ENCODE results near the gene ZNF445.
"Not testable (repeated sequence)": the region's sequence is repeated elsewhere in the genome, so short reads cannot be mapped to it uniquely, and the experiment has no call there.

ZNF445 gene

DNA sequence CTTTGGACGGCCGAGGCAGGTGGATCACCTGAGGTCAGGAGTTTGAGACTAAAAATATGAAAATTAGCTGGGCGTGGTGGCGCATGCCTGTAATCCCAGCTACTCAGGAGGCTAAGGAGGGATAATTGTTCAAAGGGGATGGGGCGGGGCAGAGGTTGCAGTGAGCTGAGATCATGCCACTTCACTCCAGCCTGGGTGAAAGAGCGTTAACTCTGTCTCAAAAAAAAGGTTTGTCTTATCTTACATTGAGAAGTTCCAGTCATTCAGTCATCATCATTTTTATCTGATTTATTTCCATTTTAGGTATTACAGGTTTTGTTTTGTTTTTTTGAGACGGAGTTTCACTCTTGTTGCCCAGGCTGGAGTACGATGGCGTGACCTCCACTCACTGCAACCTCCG is 2.6 kb downstream of the ZNF445 start:
- DNase-seq = peak; percentile 24

DNA sequence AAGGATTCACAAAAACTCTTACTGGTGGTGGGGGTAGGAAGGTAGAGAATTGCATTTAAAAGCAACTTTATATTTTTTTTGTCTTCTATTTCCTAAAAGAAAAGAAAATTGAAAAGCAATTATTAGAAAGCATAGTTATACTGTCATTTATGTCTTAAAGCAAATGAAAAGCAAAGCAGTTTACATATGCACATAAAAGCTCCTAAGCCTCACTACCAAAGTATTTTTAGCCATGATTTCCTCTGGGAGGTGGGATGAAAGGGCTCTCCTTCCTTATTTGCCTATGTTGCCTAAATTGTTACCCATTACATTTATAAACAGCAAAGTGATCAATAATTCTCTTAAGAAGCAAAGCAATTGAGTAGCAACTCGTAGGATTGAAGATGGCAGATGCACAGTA is 7.0 kb downstream of the ZNF445 start:
- DNase-seq = no peak

- DNase-seq = no peak
Observed at GRCh38 chr3:44469914-44470313, 7.6 kb downstream of the ZNF445 start.

GRCh38 chr3:44468572-44469520 is 8.6 kb downstream of the ZNF445 start:
- peak; percentile 25 for DNase-seq

- DNase-seq = not testable (repeated sequence)
Observed at GRCh38 chr3:44468099-44468537, 9.4 kb downstream of the ZNF445 start.

DNA sequence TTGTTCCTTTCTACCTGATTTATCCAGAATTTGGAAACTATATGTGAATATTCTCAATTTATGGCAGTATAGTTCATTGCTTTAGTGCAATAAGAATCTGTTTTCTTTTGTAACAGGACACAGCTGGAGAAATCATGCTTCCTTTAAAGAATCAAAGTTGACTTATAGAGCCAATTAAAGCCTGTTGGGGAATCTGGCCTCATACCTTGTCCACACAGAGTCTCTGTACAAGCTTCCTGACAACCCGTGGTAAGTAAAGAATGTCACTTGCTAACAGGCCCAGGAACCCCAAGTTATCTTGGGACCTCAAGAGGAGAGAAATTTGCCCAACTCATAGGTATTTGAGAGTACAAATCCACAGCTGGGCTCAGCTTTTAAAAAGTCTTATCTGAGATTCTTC is 10.2 kb downstream of the ZNF445 start:
- no peak for DNase-seq

DNA sequence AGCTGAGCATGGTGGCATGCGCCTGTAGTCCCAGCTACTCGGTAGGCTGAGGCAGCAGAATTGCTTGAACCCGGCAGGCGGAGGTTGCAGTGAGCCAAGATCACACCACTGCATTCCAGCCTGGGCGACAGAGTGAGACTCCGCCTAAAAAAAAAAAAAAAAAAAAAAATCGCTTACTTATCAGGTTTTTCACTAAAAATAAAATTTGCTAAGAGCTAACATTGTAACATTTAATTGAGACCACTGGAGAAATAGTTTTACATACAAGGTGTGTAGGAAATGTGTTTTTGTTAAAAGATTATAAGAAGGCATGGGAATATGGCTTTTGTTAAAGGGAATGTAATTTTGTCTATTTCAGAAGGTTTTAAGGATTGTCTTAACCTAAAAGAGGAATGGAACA is 12.6 kb downstream of the ZNF445 start:
- not testable (repeated sequence) for DNase-seq

GRCh38 chr3:44464509-44464908 is 13.0 kb downstream of the ZNF445 start:
- DNase-seq = no peak

- DNase-seq = not testable (repeated sequence)
Observed at GRCh38 chr3:44460050-44460449, 17.4 kb downstream of the ZNF445 start.

DNA sequence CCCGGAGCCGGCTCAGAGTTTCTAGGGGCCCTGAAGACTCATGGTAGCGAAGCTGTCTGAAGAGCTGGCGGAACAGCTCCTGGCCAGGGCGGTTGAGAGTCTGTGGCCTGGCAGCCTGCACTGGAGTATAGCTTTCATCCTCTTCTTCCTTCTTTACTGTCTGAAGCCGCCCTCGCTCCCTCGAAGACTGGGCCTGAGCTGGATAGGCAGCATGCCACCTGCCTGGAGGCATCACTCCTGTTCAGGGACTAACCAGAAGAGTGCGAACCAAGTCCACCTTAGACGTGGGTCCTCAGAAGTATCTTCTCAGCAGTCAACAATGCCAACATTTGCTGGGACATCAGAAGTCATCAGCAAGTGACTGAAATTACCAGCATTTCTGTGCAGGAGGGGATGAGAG is 22.2 kb downstream of the ZNF445 start:
- DNase-seq = no peak

GRCh38 chr3:44454258-44454657 is 23.2 kb downstream of the ZNF445 start:
- no peak for DNase-seq

DNA sequence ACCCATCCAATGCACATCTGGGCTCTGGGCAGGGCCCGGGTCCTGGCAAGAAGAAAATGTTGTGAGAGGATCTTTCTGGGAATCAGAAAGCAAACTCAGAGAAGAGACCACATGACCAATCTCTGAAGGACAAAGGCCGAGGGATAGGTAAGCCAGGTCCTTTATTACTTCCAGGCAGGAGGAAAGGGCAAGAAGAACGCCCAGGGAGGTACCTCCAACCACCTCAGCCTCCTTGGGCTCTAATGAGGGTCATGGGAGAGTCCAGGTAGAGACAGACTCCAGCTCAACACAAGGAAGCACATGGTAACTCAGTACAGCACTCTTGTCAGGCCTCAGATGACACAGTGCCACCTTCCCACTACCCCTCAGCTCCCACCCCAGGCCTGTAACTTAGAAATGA is 26.0 kb downstream of the ZNF445 start:
- no peak for DNase-seq

GRCh38 chr3:44446929-44447328 is 30.5 kb downstream of the ZNF445 start:
- DNase-seq = no peak

GRCh38 chr3:44445786-44446185 is 31.7 kb downstream of the ZNF445 start:
- no peak for DNase-seq

- no peak for DNase-seq
Observed at GRCh38 chr3:44444896-44445691, 32.4 kb downstream of the ZNF445 start.

DNA sequence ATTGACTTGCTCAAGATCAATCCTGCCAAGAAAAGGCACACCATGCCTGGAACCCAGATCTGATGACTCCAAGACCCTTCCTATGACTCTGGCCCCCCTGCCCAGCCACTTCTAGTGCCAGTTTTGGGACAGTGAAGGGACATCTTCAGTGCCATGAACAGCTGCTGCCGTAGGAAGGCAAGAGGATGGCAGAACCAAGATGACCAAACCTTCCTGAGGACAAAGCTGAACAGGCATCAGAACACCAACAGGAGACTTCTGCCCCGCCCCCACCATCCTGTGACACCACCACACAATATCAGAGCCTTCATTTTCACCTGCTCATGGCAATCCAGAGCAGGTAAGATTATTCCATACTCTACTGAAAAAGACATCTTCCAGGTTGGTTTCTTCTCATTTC is 33.0 kb downstream of the ZNF445 start:
- DNase-seq = no peak

DNA sequence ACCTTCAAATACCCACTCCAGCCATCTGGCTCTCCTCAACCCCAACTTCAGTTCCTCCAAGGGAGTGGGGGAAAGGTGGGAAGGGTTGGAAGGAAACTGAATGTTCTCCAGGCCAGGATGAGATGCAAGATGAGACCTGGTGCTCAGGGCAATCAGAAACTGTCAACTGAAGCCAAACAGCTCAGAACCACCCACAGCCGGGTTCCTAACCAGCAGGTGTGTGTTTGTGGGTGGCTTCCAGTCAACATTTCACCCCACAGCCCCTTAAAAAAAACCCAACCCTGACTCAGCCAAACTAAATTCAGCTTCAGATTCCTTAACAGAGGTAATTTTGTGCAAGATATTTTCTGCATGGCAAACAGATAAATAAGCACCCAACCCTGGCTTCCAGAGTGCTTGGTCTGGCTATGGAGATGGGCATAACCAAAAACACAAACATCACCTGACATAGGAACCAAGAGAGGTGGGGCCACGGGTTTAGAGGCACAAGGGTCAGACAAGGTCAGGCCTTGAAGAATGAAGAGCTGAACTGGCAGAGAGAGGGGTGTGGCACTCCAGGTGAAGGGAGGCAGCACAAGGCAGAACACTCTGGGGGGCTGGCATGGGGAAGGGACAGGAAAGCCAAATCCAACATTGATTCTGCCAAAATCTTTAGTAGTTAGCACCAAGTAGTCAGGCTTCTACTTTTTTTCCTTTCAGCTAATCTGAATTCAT is 34.7 kb downstream of the ZNF445 start:
- DNase-seq = peak; percentile 22

DNA sequence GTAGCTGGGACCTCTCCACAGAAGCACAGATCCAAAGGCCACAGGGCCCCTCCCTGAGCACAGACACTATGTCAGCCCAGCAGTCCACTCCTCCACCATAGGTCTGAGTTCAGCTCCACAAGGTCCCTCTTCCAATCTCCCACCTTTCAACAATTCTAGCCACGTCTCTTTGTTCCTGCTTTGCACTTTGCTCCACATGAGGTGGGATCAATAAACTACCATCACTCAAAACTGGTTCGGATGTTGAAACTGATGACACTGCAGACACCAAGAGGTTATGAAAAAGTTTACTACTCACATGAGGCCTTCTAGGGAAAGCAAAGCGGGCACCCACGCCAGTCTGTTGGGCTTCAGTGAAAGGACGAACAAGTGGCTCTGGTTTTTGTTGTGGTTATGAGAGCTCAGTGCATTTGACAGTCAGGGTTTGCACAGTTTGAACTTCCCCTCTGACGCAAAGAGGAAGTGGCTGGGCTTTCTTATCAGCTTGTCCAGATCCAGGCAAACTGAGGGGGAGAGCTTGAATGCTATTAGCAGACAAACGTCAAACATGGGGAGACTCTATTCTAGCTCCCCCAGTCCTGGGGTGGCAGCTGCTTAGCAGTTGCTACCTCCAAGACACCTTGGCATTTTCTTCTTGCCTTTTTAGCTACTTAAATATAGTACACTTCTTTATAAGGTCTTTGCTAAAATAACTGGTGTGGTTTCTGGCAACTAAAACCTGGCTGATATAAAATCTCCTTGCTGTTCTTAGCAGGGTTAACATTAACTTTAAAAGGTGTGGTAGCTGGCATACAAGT is 37.8 kb downstream of the ZNF445 start:
- DNase-seq = peak; percentile 98

- DNase-seq = no peak
Observed at GRCh38 chr3:44437800-44438199, 39.7 kb downstream of the ZNF445 start.

DNA sequence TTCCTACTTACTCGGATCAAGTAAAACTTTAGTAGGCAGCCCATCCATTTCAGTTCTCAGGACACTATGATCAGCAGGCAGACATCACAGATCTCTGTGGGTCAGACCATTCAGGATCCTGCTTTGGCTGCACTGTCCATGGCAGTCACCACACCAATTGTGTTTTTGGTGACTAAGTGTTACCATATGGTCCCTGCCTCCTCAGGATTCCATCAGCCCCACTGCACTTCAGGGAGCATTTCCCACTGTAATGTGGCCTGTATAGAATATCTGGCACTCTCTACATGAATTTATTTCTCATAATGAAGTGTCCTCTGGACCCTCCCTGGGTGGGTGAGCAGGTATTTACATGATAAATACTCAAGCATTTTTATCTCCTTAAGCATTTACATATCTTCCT is 41.3 kb downstream of the ZNF445 start:
- no peak for DNase-seq

DNA sequence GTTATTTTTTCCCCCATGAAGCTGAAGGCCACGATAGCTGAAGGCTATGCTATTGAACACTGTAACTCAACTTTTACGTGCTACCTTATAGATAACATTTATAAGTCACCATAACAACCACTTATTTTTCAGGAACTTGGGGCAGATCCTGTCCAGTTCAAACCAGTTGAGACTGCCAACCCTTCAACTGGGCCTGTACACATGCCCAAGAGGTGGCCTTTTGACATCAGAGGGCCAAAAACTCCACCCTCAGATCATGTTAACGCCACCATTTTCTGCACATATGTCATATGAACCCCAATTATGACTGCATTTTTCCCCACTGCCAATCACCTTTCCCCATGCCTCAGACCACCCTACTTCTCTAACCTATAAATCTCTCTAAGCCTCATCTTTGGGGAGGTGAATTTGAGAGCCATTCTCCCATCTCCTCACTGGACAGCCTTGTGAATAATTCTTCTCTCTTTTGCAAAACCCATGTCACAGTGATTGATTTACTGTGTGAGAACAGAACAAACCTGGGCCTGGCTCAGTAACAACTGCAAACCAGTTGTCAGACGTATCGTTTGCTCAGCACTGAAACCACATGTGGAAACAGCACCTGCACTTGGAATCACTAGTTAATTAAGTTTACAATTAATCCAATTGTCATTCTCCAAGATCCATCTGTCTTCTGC is 42.5 kb downstream of the ZNF445 start:
- no peak for DNase-seq

GRCh38 chr3:44430466-44430865 is 47.0 kb downstream of the ZNF445 start:
- DNase-seq = no peak
